ENCODE measurements around the gene HAGHL. TPM values are rescaled to one million over a fixed set of nuclear protein-coding genes. Genes with fewer than 3 reads are reported as not detected.

HAGHL gene
- total RNA-seq, 1 donor from 2014 or later, result 17.7 TPM

- Histone ChIP-seq H3K27me3 (ENCODE audit: control insufficient read depth, insufficient read depth, low read length) (no peaks in the 10 kb centered on the region), H3K36me3 (ENCODE audit: control insufficient read depth, insufficient read depth, low read length) (no peaks in the 10 kb centered on the region), H3K4me3 (ENCODE audit: low read depth, low read length) (no peak overlapping the region)
- TF ChIP-seq CTCF (IDR thresholded peaks at IDR 0.05; ENCODE audit: insufficient read depth, low read length, poor library complexity, severe bottlenecking), result no peak
- no peak for DNase-seq (ENCODE audit: low read depth)
Observed at GRCh38 chr16:746637-747036, 19.7 kb downstream of the HAGHL start.

GRCh38 chr16:747978-748746 is 21.3 kb downstream of the HAGHL start:
- Histone ChIP-seq H3K27me3 (ENCODE audit: control insufficient read depth, insufficient read depth, low read length) (no peaks in the 10 kb centered on the region), H3K4me3 (ENCODE audit: low read depth, low read length) (no peak overlapping the region), H3K36me3 (ENCODE audit: control insufficient read depth, insufficient read depth, low read length) (no peaks in the 10 kb centered on the region)
- no peak for TF ChIP-seq CTCF (IDR thresholded peaks at IDR 0.05; ENCODE audit: insufficient read depth, low read length, poor library complexity, severe bottlenecking)
- no peak for DNase-seq (ENCODE audit: low read depth)

- no peaks in the 10 kb centered on the region for H3K27me3 ChIP-seq (ENCODE audit: control insufficient read depth, insufficient read depth, low read length)
- no peaks in the 10 kb centered on the region for H3K36me3 ChIP-seq (ENCODE audit: control insufficient read depth, insufficient read depth, low read length)
- DNase-seq (ENCODE audit: low read depth), result no peak
- H3K4me3 ChIP-seq (ENCODE audit: low read depth, low read length), result no peak overlapping the region
- TF ChIP-seq CTCF (IDR thresholded peaks at IDR 0.05; ENCODE audit: insufficient read depth, low read length, poor library complexity, severe bottlenecking), result no peak
Observed at GRCh38 chr16:749010-749409, 22.1 kb downstream of the HAGHL start.

GRCh38 chr16:750485-750884 is 23.6 kb downstream of the HAGHL start:
- no peak for DNase-seq (ENCODE audit: low read depth)
- no peak overlapping the region for H3K4me3 ChIP-seq (ENCODE audit: low read depth, low read length)

GRCh38 chr16:751152-752006 is 24.5 kb downstream of the HAGHL start:
- no peaks in the 10 kb centered on the region for H3K27me3 ChIP-seq (ENCODE audit: control insufficient read depth, insufficient read depth, low read length)
- no peak for TF ChIP-seq CTCF (IDR thresholded peaks at IDR 0.05; ENCODE audit: insufficient read depth, low read length, poor library complexity, severe bottlenecking)
- no peak for DNase-seq (ENCODE audit: low read depth)
- H3K36me3 ChIP-seq (ENCODE audit: control insufficient read depth, insufficient read depth, low read length), result no peaks in the 10 kb centered on the region
- no peak overlapping the region for H3K4me3 ChIP-seq (ENCODE audit: low read depth, low read length)

More at GRCh38 chr16:750485-750884, 23.6 kb downstream of the HAGHL start:
- no peak for TF ChIP-seq CTCF (IDR thresholded peaks at IDR 0.05; ENCODE audit: insufficient read depth, low read length, poor library complexity, severe bottlenecking)
- Histone ChIP-seq H3K27me3 (ENCODE audit: control insufficient read depth, insufficient read depth, low read length) (no peaks in the 10 kb centered on the region), H3K36me3 (ENCODE audit: control insufficient read depth, insufficient read depth, low read length) (no peaks in the 10 kb centered on the region)
